Tibial nerve (tissue), 4 donors: ENCODE results near the gene GLIPR2.

ENCODE experiments used
- CTCF ChIP-seq, 5 experiments: fragments of 200-600 bp in 3 of 5; fragments of 450-650 bp in 2 of 5; sonication (generic) in 3 of 5; IDR thresholded peaks; one replicate each; pipeline ENCODE4 v1.5.1; 2016 to 2019; ENCODE audit warnings: antibody characterized with exemption in 5 of 5, mild to moderate bottlenecking in 3 of 5, moderate library complexity in 2 of 5
- EP300 ChIP-seq, 2 donors: sonication (generic); formaldehyde crosslinking; IDR thresholded peaks; one replicate each; pipeline ENCODE4 v1.6.1; 2017; ENCODE audit warnings: antibody characterized with exemption in 2 of 2, mild to moderate bottlenecking in 1 of 2
- POLR2A ChIP-seq, 2 donors: fragments of 450-650 bp; IDR thresholded peaks; one replicate each; pipeline ENCODE4 v1.6.1; 2017; ENCODE audit warnings: antibody characterized with exemption in 2 of 2, mild to moderate bottlenecking in 2 of 2, moderate library complexity in 2 of 2

GRCh38 chr9:36210722-36211121, 74.2 kb downstream of the GLIPR2 start:
- TF ChIP-seq CTCF (IDR thresholded peaks at IDR 0.05) (no peak), POLR2A (IDR thresholded peaks at IDR 0.05) (no peak), EP300 (IDR thresholded peaks at IDR 0.05) (no peak)
